GM11168 (cell line): ENCODE results near the gene NLK.

Source experiments
- in situ Hi-C: fragments of 300-500 bp; cut with MboI; formaldehyde crosslinking; loops from one replicate; pipeline ENCODE4 v1.12.0; 2022; ENCODE audit warnings: low sequenced_read_pairs; ENCODE audit not compliant: unreplicated experiment

NLK gene

GRCh38 chr17:28038802-28039201 is 3.7 kb upstream of the NLK start:
- in situ Hi-C loops, result no loop called here

- in situ Hi-C loops, result no loop called here
These were observed 3.2 kb upstream of the NLK start for GRCh38 chr17:28039251-28039650.

GRCh38 chr17:28040406-28040805 is 2.1 kb upstream of the NLK start:
- in situ Hi-C loops, result no loop called here

DNA sequence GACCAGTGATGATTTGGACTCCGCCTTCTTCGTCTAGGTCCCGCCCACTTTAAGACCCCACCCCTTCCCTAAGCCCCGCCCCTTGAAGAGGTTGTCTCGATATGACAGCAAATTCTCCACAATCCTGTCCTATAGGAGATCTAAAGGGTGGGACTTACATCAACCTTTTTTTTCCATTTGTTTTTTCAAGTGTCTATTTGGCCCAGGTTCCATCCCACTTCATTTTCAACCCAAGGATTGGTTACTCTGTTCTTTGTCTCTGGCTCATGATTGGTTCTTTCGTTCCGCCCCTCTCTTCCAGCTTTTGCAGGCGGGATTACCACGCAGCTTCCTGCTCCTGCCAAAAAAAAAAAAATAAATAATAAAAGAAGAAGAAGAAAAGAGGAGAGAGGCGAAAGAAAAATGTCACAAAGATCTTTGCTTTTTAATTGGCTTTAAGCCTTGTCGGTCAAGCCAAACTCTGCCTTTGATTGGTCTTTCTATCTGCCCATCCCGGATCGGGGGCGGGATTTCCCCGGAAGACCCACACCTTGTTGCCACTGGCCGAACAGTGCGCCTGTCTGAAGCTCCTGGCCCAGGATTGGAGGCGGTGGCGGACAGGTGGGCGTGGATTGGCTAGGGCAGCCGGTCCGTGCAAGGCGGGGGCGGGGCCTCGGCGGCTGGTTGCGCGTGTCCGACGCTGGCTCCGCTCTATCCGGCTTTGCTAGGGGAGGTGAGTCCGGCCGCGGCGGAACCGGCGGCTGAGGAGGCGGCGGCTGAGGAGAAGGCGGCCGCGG is 1.2 kb upstream of the NLK start:
- in situ Hi-C loops, result no loop called here

DNA sequence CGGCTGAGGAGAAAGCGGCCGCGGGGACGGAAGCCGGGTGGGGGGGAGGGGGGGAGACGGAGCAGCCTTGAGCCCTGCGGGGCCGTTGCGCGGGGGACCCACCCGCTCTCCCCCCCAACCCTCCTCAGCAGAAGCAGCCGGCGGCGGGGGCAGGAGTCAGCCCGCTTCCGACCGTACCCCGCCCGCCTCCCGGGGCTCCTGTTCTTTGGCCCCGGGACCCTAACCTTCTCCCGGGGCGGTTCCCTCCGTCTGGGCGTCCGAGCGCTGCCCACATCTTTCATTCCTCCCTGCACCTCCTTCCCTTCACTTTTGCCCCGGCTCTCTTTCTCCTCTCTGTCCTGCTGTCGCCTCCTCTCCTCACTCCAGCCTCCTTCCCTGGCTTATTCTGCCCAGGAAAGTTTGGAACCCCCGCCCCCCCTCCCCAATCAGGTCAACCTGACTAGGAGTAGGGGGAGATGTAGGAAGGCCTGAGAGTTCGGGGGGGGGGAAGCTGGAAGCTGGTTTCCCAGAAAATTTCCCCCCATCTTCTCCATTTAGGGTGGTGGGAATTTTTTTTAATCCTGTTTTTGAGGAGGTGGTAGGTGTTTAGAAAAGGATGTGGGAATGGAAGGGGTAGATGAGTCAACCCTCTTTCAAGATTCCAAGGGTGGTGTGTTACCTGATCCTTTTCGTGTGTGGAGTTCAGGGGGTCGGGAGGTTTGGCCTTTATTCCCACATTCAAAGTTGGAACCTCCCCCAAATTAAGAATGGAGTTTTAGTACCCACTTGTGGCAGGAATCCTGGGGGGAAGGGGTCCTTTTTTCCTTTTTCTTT is 427 bp upstream of the NLK start:
- in situ Hi-C loops, result no loop called here

DNA sequence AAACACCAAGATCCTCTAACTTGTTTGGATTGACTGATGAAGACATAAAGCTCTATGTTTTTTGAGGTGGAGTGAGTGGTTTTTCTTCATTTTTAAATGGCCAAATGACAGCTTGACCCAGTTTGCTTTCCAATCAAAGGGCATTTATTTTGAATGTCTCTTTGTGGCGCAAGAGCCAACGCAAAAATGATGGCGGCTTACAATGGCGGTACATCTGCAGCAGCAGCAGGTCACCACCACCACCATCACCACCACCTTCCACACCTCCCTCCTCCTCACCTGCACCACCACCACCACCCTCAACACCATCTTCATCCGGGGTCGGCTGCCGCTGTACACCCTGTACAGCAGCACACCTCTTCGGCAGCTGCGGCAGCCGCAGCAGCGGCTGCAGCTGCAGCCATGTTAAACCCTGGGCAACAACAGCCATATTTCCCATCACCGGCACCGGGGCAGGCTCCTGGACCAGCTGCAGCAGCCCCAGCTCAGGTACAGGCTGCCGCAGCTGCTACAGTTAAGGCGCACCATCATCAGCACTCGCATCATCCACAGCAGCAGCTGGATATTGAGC is 329 bp downstream of the NLK start:
- in situ Hi-C loops, result no loop called here

DNA sequence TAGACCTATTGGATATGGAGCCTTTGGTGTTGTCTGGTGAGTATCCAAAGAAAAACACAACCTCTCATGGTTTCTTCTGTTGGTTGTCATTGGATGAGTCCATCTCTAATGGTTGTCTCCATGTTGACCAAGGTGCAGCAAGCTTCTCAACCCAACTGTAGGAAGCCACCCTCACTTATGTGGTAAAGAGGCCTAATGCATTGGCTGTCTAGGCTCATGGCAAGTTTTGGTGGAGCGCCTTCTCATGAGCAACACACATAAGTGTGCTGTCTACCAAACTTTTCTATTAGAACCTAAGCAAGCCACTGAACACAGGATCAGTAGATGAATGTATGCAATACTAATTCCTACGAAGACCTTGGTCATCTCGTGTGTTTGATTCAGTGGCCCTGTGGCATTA is 819 bp downstream of the NLK start:
- in situ Hi-C loops, result no loop called here

DNA sequence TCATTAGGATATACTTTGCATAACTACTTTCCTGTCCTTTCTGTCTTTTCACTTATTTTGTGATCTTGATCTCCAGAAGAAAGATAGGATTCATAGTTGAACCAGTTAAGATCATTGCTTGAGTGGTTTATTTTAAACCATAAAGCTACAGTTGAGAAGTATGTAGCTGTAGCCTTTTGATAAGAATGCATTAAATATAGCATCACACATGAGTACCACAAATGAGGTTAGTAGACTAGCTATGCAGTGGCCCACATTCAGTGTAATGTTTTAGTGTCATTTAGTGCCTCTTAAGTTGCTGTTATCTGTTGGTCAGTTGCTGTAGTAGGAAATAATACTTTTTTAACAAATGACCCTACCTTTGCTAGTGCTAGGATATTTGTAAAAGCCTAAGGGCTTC is 1.3 kb downstream of the NLK start:
- in situ Hi-C loops, result no loop called here

DNA sequence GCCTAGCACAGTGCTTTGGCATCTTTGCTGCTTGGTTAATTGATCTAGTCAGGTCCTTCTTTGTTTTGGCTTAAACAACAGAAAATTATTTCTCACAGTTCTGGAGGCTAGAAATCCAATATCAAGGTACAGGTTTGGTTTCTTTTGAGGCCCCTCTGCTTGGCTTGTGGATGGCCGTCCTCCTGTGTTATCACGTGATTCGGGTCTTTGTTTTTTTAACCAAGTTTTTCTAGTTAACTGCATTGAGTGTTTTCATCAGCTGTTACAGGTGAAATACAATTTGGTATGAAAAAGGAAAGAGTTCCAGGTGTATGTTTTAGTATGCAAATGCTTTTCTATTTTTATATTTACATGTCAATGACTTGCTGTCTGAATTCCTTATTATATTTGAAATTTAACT is 2.8 kb downstream of the NLK start:
- in situ Hi-C loops, result no loop called here

DNA sequence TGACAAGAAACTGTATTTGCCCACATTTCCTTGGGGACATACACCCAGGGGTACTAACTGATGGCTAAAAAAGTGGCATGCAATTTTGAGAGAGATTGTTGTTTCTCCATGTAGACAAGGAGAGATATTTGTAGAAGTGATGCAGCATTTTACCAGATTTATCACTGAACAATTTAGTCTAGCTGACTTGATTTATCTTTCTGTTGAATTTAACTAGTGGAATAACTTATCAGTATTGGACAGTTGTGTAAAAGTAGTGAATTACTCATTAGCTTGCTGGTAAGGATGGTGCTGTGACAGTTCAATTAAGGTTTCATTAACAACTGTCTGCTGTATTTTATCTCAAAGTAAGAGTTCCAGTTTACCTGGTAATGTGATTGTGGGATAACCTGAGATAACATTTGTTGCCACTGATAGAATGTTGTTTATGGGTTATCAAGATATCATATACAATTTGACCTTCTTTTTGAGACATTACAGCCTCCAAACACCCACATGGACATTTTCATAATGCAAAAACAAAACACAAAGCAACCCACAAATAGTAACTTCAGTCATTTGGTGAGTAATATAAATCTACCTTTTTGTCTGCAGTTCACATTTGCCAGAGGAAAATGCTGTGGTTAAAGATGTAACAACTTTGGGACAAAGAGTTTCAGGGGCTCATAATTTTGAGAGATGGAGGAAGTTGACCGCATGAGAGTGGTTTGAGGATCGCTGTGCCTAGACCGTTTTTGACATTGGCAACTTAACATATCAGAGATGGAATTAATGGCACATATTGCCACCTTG is 3.8 kb downstream of the NLK start:
- in situ Hi-C loops, result no loop called here

- in situ Hi-C loops, result no loop called here
These were observed 5.3 kb downstream of the NLK start for GRCh38 chr17:28047806-28048205.

DNA sequence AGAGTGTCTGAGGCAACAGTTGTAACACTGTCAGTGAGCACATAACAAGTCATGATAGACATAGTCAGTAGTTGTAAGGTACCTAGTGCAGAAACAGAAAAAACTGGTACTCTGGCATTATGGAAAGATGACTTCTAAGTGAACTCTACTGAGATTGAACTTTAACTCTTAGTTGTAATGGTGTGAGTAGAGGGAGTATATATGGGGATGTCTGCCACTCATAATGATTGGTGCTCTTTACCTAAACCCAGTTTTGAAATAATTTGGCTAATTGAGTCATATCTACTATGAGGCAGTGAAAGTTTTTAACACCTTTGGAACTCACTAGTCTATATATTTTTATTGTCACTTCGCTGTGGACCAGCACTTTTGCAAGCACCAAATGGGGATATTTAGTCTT is 6.6 kb downstream of the NLK start:
- in situ Hi-C loops, result no loop called here

- in situ Hi-C loops, result no loop called here
These were observed 10.7 kb downstream of the NLK start for GRCh38 chr17:28053044-28053670.

DNA sequence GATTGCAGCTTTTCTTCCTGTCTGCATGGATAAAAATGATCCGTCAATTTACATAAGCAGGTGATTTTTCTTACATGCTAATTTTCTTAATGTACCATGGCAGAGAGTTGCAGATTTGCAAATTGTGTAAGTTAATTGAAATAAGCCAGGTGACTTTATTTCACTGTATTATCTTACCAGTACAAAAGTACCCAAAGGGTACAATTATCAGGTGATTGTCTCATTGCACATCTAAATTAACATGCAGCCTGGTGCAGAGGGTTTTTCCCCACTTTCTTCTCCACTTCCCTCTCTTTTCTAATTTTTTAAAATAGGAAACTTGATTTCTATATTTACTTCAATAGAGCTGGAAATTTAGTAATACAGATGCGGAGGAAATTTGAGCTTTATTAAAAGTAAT is 11.2 kb downstream of the NLK start:
- in situ Hi-C loops, result no loop called here

- in situ Hi-C loops, result no loop called here
These were observed 13.2 kb downstream of the NLK start for GRCh38 chr17:28055546-28056275.

DNA sequence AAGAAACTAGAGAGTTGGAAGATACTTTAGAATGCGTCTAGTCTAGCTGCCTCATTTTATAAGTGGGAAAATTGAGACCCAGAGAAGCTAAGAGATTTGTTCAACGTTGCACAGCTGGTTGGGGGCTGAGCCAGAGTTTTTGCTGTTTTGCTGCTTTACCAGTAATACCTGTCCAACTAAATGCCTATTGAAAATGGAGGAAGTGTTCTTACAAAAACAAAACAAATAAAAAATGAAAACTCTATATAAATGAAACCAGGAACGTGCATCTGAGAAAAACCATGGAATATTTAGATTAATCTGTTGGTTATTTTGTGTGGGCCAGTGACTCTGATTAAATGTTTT is 13.8 kb downstream of the NLK start:
- in situ Hi-C loops, result no loop called here

GRCh38 chr17:28057731-28058246 is 15.3 kb downstream of the NLK start:
- in situ Hi-C loops, result no loop called here

- in situ Hi-C loops, result no loop called here
These were observed 17.2 kb downstream of the NLK start for GRCh38 chr17:28059675-28060074.

DNA sequence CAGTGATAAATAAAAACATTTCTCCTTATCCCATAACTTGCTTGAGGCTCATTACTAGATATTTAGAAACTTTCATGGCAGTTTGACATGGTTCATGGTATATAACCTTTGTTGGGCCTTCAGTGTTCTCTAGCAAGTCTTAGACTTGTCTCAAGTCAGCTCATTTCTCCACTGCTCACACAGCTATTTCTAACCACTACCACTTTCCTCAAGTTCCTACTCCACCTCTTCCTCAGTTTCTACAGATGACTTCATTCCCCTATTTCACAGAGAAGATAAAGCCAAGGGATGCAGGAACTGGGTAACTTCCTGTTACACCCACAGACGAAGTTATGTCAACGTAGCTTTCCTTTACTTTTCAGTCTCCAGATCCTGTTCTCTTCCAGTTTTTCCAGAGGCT is 23.2 kb downstream of the NLK start:
- in situ Hi-C loops, result no loop called here
